Measurements from ENCODE around the gene CHAMP1. TPM values are rescaled to one million over a fixed set of nuclear protein-coding genes. Genes with fewer than 3 reads are reported as not detected.

Gene CHAMP1
- total and polyA plus RNA-seq, 8 donors, result 3.6 to 12.3 (median 7.8) TPM

- FAIRE-seq (no peak), DNase-seq (no peak), ATAC-seq (no peak)
- no peak for TF ChIP-seq CTCF (IDR thresholded peaks at IDR 0.05)
- no peak overlapping the region for H3K4me3 ChIP-seq
- peaks cover 0 to 16% (median 11%) of the 10 kb centered on the region in 3 donors for H3K4me1 ChIP-seq
- no peak overlapping the region for H3K27ac ChIP-seq
- intact Hi-C loops (cut with DNase I), result no loop called here
- H3K36me3 ChIP-seq, result peaks cover 0 to under 1% (median 0%) of the 10 kb centered on the region in 3 donors
- H3K9me3 ChIP-seq, result no peaks in the 10 kb centered on the region
- WGBS, 2 donors, result 55 to 59% methylated on average over 2 of the region's 2 CpGs
- H3K27me3 ChIP-seq, result no peaks in the 10 kb centered on the region
Measured at GRCh38 chr13:114311908-114312307, 2.4 kb upstream of the CHAMP1 start.

GRCh38 chr13:114313061-114313860, 1.0 kb upstream of the CHAMP1 start:
- Histone ChIP-seq H3K27ac (peak overlapping the region; percentile 56 to 82 (median 76)), H3K4me3 (peak overlapping the region in 3 of 4 donors; percentile 80 to 94 (median 80)), H3K36me3 (no peaks in the 10 kb centered on the region), H3K4me1 (peaks cover 3 to 21% (median 13%) of the 10 kb centered on the region in 3 donors), H3K27me3 (no peaks in the 10 kb centered on the region), H3K9me3 (no peaks in the 10 kb centered on the region)
- no peak for TF ChIP-seq CTCF (IDR thresholded peaks at IDR 0.05)
- WGBS, 2 donors, result 82 to 89% methylated on average over 17 of the region's 17 CpGs
- no peak for DNase-seq
- FAIRE-seq, result no peak
- ATAC-seq, result no peak
- intact Hi-C loops (cut with DNase I), result no loop called here

GRCh38 chr13:114315074-114315785, 927 bp downstream of the CHAMP1 start:
- Histone ChIP-seq H3K4me3 (peak overlapping the region; percentile 80 to 94 (median 82)), H3K36me3 (no peaks in the 10 kb centered on the region), H3K9me3 (no peaks in the 10 kb centered on the region), H3K27me3 (no peaks in the 10 kb centered on the region), H3K4me1 (peaks cover 11 to 31% (median 21%) of the 10 kb centered on the region in 3 donors), H3K27ac (peak overlapping the region in 3 of 4 donors; percentile 56 to 76 (median 76))
- ATAC-seq (no peak), DNase-seq (no peak), FAIRE-seq (no peak)
- 10 to 18% methylated on average over 7 of the region's 7 CpGs for WGBS, 2 donors
- intact Hi-C loops (cut with DNase I), result no loop called here
- no peak for TF ChIP-seq CTCF (IDR thresholded peaks at IDR 0.05)

GRCh38 chr13:114318624-114319023, 4.3 kb downstream of the CHAMP1 start:
- H3K4me1 ChIP-seq, result peaks cover 11 to 26% (median 17%) of the 10 kb centered on the region in 3 donors
- peaks cover 0 to 11% (median 7%) of the 10 kb centered on the region in 3 donors for H3K36me3 ChIP-seq
- no peaks in the 10 kb centered on the region for H3K9me3 ChIP-seq
- ATAC-seq, result no peak
- WGBS, 2 donors, result 3 to 13% methylated on average over 1 of the region's 1 CpG
- H3K4me3 ChIP-seq, result no peak overlapping the region
- DNase-seq, result no peak
- H3K27ac ChIP-seq, result no peak overlapping the region
- intact Hi-C loops (cut with DNase I), result no loop called here
- H3K27me3 ChIP-seq, result no peaks in the 10 kb centered on the region
- no peak for TF ChIP-seq CTCF (IDR thresholded peaks at IDR 0.05)
- FAIRE-seq, result no peak

Measured in pancreas (tissue), 10 donors.